ENCODE data around the gene ZNF423. TPM values are rescaled to one million over a fixed set of nuclear protein-coding genes. Genes with fewer than 3 reads are reported as not detected.

The ZNF423 gene
- total RNA-seq, 4 donors from 2014 or later = 0.72 to 5.9 (median 1.1) TPM

GRCh38 chr16:49452108-49452507 is 403.8 kb downstream of the ZNF423 start:
- no peak for DNase-seq
- peaks cover 0 to 26% (median 0%) of the 10 kb centered on the region in 4 donors for H3K27me3 ChIP-seq
- peak overlapping the region in 2 of 4 donors; percentile 12 to 21 for H3K27ac ChIP-seq
- H3K9me3 ChIP-seq = no peaks in the 10 kb centered on the region
- no peaks in the 10 kb centered on the region for H3K36me3 ChIP-seq
- TF ChIP-seq CTCF (IDR thresholded peaks at IDR 0.05) (no peak), POLR2A (IDR thresholded peaks at IDR 0.05) (no peak)
- WGBS, 2 donors = 28 to 34% methylated on average over 4 of the region's 4 CpGs
- peaks cover 0 to 11% (median 0%) of the 10 kb centered on the region in 3 donors for H3K4me1 ChIP-seq
- intact Hi-C loops (cut with DNase I) = no loop called here
- H3K4me3 ChIP-seq = peak overlapping the region in 2 of 4 donors; percentile 4 to 42

GRCh38 chr16:49446805-49447204 is 409.1 kb downstream of the ZNF423 start:
- Histone ChIP-seq H3K27ac (no peak overlapping the region), H3K27me3 (peaks cover 0 to 17% (median 0%) of the 10 kb centered on the region in 4 donors)
- intact Hi-C loops (cut with DNase I) = no loop called here

GRCh38 chr16:49443576-49443975 is 412.3 kb downstream of the ZNF423 start:
- intact Hi-C loops (cut with DNase I) = no loop called here
- WGBS, 2 donors = 65 to 74% methylated on average over 7 to 8 of the region's 9 CpGs
- no peak for DNase-seq

More at GRCh38 chr16:49446805-49447204, 409.1 kb downstream of the ZNF423 start:
- Histone ChIP-seq H3K36me3 (no peaks in the 10 kb centered on the region), H3K9me3 (no peaks in the 10 kb centered on the region), H3K4me1 (peaks cover 0 to 4% (median 0%) of the 10 kb centered on the region in 3 donors), H3K4me3 (no peak overlapping the region)
- 66 to 75% methylated on average over 2 of the region's 2 CpGs for WGBS, 2 donors
- no peak for DNase-seq
- TF ChIP-seq POLR2A (IDR thresholded peaks at IDR 0.05) = no peak
- no peak for TF ChIP-seq CTCF (IDR thresholded peaks at IDR 0.05)

GRCh38 chr16:49442805-49443204 is 413.1 kb downstream of the ZNF423 start:
- WGBS, 2 donors = 34 to 36% methylated on average over 3 to 4 of the region's 5 CpGs
- no peak for DNase-seq
- H3K36me3 ChIP-seq = no peaks in the 10 kb centered on the region
- H3K27me3 ChIP-seq = peaks cover 0 to 11% (median 0%) of the 10 kb centered on the region in 4 donors
- H3K4me1 ChIP-seq = peaks cover 0 to 20% (median 0%) of the 10 kb centered on the region in 3 donors
- H3K9me3 ChIP-seq = no peaks in the 10 kb centered on the region
- intact Hi-C loops (cut with DNase I) = no loop called here
- no peak overlapping the region for H3K4me3 ChIP-seq
- TF ChIP-seq CTCF (IDR thresholded peaks at IDR 0.05) (no peak), POLR2A (IDR thresholded peaks at IDR 0.05) (no peak)
- H3K27ac ChIP-seq = no peak overlapping the region

More at GRCh38 chr16:49443576-49443975, 412.3 kb downstream of the ZNF423 start:
- no peak for TF ChIP-seq POLR2A (IDR thresholded peaks at IDR 0.05)
- no peak for TF ChIP-seq CTCF (IDR thresholded peaks at IDR 0.05)
- Histone ChIP-seq H3K27me3 (peaks cover 0 to 11% (median 0%) of the 10 kb centered on the region in 4 donors), H3K9me3 (no peaks in the 10 kb centered on the region), H3K4me1 (peaks cover 0 to 20% (median 0%) of the 10 kb centered on the region in 3 donors), H3K4me3 (no peak overlapping the region), H3K36me3 (no peaks in the 10 kb centered on the region), H3K27ac (no peak overlapping the region)

- no peak for DNase-seq
- H3K4me3 ChIP-seq = peak overlapping the region in 1 of 4 donors; percentile 38
Measured at GRCh38 chr16:49441366-49441780, 414.5 kb downstream of the ZNF423 start.

More at GRCh38 chr16:49441366-49441780, 414.5 kb downstream of the ZNF423 start:
- Histone ChIP-seq H3K36me3 (no peaks in the 10 kb centered on the region), H3K27ac (peak overlapping the region in 1 of 4 donors; percentile 31), H3K4me1 (peaks cover 0 to 20% (median 0%) of the 10 kb centered on the region in 3 donors), H3K9me3 (no peaks in the 10 kb centered on the region), H3K27me3 (peaks cover 0 to 11% (median 0%) of the 10 kb centered on the region in 4 donors)
- intact Hi-C loops (cut with DNase I) = no loop called here
- 25 to 30% methylated on average over 2 to 8 of the region's 18 CpGs for WGBS, 2 donors
- TF ChIP-seq CTCF (IDR thresholded peaks at IDR 0.05) (peak in 4 of 6 experiments; percentile 15 to 33 (median 19)), POLR2A (IDR thresholded peaks at IDR 0.05) (no peak)
